ENCODE measurements around the gene ABCA7.

The ABCA7 gene, protein sequence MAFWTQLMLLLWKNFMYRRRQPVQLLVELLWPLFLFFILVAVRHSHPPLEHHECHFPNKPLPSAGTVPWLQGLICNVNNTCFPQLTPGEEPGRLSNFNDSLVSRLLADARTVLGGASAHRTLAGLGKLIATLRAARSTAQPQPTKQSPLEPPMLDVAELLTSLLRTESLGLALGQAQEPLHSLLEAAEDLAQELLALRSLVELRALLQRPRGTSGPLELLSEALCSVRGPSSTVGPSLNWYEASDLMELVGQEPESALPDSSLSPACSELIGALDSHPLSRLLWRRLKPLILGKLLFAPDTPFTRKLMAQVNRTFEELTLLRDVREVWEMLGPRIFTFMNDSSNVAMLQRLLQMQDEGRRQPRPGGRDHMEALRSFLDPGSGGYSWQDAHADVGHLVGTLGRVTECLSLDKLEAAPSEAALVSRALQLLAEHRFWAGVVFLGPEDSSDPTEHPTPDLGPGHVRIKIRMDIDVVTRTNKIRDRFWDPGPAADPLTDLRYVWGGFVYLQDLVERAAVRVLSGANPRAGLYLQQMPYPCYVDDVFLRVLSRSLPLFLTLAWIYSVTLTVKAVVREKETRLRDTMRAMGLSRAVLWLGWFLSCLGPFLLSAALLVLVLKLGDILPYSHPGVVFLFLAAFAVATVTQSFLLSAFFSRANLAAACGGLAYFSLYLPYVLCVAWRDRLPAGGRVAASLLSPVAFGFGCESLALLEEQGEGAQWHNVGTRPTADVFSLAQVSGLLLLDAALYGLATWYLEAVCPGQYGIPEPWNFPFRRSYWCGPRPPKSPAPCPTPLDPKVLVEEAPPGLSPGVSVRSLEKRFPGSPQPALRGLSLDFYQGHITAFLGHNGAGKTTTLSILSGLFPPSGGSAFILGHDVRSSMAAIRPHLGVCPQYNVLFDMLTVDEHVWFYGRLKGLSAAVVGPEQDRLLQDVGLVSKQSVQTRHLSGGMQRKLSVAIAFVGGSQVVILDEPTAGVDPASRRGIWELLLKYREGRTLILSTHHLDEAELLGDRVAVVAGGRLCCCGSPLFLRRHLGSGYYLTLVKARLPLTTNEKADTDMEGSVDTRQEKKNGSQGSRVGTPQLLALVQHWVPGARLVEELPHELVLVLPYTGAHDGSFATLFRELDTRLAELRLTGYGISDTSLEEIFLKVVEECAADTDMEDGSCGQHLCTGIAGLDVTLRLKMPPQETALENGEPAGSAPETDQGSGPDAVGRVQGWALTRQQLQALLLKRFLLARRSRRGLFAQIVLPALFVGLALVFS (N-terminal part only)

DNA sequence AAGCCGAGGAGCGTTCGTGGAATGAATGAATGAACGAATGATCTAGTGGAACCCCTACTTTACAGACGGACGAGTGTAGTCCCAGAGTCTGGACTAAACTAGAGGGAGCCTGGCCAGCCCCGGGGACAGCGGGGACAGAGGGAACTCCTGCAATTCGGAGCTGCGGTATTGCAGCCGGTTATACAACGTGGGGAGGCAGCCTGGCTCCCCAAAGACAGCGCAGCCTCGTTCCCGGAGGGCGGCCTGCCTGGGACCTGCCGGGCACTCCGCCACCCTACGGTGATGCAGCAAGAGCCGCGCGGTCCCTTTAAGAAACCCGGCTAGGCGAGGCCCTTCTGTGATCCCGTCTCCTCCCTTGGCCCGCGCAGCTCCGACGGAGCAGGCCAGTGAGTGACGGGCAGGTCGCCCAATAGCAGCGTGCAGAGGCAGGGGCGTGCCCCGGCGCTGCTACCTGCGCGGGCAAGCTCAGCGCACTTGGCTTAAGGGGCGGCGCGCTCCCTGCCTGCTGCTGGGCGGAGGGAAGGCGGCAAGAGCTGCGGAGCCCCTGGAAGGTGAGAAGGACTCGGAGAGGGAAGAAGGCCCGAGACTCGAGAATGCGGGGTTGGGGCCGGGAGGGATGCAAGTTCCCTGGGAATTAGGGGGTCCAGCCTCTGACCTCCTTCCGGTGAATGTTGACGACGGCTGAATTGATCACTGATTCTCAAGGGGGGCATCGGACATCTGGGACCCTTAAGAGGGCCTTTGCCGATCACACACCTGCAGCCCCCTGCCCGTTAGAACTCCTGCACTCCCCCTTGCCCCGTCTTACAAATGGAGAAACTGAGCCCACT is at the start of gene ABCA7:
Gene ABCA7 (plus strand): TSS at position 462 of the 830 bp plus-strand sequence. CDS start 1,255 bp downstream, outside the sequence.
- peak; percentile 97 for DNase-seq (ENCODE audit: low read depth)

DNA sequence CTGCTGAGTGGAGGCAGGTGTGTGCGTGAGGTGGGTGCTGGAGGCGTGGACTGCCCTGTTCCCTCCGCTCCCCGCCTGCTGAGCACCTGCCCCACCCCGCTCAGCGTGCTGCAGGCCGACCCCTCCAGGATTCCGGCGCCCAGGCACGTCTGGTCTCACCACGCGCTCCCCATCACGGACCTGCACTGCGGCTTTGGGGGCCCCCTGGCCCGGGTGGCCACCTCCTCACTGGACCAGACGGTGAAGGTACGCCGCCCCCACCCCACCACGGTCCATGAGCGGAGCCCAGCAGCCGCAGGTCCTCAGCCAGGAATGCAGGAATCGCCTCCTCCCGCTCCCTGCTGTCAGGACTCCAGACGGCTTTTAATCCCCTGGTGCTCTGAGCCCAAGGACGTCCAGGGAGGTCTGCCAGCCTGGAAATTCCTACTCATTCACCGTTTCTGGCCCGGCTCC is 49.8 kb upstream of the ABCA7 start:
- no peak for DNase-seq (ENCODE audit: low read depth)

DNA sequence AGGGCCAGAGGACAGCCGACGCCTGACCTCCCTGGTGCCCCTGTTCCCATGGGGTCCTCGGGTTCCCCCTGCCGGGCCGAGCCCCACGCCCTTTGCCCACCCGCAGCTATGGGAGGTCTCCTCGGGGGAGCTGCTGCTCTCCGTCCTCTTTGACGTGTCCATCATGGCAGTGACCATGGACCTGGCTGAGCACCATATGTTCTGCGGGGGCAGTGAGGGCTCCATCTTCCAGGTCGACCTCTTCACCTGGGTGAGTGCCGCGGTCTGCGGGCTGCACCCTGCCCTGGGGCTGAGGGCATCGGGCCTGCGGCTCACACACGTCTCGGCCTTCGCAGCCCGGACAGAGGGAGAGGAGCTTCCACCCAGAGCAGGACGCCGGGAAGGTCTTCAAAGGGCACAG is 49.2 kb upstream of the ABCA7 start:
- DNase-seq (ENCODE audit: low read depth): no peak

DNA sequence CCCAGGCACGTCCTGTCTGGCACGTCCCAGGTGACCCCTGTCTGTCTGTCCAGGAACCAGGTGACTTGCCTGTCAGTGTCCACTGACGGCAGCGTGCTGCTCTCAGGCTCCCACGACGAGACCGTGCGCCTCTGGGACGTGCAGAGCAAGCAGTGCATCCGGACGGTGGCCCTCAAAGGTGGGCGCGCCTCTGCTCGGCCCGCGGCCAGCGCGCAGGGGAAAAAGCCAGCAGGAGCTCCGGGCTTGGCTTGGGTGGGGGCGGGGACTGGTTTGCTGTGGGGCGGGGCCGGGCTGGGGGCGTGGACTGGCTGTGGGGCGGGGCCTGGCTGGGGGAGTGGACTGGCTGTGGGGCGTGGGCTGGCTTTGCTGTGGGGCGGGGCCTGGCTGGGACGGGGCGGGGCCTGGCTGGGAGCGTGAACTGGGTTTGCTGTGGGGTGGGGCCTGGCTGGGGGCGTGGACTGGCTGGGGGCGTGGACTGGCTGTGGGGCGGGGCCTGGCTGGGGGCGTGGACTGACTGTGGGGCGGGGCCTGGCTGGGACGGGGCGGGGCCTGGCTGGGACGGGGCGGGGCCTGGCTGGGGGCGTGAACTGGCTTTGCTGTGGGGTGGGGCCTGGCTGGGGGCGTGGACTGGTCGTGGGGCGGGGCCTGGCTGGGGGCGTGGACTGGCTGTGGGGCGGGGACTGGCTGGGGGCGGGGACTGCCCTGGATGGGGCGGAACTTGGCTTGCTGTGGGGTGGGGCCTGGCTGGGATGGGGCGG is 48.6 kb upstream of the ABCA7 start:
- DNase-seq (ENCODE audit: low read depth): peak; percentile 23

DNA sequence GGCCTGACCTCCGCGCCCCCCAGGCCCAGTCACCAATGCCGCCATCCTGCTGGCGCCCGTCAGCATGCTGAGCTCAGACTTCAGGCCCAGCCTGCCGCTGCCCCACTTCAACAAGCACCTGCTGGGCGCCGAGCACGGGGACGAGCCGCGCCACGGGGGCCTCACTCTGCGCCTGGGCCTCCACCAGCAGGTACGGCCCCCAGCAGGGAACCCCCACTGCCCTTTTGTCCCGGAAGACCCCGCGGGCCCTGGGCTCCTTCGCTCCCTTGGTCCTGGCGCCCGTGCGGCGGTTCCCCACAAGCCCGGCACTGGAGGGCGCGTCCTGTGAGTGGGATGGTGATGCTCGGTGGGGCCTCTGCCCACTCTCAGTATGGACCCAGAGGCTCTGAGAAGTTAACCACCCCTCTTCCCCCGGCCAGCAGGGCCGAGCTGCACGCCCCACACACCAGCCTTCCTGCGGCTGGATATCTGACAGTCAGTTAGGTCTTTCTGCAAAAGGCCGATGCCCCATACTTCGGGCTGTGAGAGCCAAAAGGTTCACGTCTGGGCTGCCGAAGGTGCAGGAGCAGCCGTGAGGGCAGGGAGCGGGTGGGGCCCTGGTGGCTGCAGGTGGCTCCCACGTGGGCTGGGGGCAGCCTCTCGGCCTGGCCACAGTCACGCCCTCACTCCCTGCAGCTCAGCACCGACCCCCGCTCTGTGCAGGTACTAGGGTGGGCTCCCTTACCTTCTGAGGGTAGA is 47.8 kb upstream of the ABCA7 start:
- DNase-seq (ENCODE audit: low read depth): no peak

DNA sequence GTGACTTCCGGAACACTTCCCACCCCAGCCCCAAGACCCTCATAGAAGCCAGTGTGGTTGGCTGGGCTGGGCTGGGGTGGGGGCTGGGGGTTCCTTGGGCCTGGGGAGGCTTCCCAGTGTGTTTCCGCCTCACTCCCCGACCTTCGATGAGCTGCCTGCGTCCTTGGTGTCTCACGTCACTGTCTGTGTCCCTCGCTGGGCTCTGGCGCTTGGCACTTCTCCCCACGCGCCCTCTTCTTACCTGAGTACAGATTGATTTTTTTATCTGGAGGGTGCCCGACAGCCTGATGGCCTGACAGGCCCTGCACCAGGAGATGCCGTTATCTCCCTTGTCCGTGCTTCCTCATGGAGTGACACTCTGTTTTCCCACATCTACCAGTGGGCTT is 47.2 kb upstream of the ABCA7 start:
- DNase-seq (ENCODE audit: low read depth): no peak

DNA sequence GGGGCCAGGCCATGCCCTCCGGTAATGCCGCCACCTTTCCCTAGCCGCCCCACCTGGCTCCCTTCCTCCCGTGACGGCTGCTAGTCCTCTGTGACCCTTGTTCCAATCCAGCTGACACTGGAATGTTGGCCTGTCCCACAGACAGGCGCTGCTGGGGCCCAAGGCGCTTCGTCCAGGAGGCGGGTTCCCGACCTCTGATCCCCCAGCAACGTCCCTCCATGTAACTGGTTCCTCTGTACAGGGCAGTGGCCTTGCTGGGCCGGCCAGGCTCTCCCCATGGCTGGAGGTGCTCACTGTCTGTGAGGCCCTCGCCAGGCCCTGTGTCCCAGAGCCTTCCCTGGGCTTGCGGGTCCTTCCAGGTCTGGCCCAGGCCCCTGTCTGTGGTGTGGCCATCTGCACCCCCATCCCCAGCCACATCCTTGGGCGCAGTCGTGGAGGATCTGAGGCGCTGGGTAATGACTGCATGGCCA is 46.5 kb upstream of the ABCA7 start:
- DNase-seq (ENCODE audit: low read depth): no peak

DNA sequence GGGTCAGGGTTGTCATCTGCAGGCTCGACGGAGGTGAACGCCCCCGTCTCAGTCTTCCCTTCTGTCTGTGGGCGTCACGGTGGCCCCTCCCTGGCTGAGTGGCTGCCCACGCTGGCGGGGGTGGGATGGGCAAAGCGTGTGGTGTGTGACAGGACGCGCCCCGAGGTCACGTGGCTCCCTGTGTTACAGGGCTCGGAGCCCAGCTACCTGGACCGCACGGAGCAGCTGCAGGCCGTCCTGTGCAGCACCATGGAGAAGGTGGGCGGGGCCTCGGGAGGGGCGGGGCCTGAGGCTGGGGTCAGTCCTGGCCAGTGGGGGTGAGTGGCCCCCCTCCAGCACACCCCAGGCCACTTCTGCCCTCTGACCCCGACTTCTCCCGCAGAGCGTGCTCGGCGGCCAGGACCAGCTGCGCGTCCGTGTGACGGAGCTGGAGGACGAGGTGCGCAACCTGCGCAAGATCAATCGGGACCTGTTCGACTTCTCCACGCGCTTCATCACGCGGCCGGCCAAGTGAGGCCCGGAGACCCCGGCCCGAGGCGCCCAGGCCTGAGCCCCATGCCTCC is 46.0 kb upstream of the ABCA7 start:
- DNase-seq (ENCODE audit: low read depth): no peak

DNA sequence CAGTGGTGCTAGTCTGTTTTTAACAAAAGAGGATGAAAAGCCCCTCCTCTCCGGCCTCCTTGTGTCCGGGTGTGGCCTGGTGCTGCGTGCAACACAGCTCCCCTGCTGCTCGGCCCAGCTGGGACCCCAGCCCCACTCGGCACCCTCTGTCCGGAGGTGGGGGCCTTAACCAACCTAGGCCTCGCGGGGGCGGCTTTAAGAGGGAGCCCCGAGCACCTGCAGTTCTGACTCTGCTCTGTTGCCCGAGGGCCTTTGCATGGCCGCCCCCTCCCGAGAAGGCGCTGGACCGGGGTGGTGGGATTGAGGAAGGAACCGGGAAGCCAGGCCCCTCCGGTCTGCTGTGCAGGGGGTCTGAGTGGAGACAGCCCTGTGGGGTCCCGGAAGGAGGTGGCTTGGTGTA is 45.4 kb upstream of the ABCA7 start:
- no peak for DNase-seq (ENCODE audit: low read depth)

DNA sequence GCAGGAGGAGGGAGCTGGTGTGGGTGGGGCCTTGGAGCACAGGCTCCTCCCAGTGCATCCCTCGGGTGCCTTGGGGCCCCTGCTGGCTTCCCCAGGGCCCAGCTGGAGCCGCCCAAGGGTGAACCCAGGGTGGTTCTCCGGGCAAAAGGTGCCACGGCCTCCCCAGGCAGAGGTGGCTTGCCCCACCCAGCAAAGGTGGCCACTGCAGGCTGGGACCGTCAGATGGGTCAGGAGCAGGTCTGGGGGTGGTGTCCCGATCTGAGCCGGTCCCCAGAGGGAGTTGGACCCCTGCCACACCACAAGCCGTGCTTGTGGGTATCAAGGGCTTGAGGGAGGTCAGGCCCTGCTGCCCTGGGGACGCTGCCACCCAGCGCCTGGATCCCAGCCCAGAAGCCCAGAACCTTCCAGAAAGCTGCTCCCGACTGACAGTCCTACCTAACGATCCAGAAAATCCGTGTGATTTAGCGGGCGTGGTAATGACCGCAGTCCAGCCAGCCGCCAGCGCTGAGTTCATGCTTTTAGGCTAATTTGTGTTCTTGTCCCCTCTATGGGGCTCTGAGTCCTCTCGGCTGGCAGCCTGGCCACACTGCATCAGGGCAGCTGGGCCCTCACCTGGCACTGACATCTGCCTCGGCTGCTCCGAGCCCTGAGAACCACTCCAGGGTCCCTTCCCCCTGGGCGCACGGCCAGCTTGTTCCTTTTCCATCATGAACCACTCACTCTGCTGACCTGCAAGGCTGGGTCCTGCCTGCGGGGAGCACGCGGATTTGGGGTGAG is 44.7 kb upstream of the ABCA7 start:
- DNase-seq (ENCODE audit: low read depth): no peak

DNA sequence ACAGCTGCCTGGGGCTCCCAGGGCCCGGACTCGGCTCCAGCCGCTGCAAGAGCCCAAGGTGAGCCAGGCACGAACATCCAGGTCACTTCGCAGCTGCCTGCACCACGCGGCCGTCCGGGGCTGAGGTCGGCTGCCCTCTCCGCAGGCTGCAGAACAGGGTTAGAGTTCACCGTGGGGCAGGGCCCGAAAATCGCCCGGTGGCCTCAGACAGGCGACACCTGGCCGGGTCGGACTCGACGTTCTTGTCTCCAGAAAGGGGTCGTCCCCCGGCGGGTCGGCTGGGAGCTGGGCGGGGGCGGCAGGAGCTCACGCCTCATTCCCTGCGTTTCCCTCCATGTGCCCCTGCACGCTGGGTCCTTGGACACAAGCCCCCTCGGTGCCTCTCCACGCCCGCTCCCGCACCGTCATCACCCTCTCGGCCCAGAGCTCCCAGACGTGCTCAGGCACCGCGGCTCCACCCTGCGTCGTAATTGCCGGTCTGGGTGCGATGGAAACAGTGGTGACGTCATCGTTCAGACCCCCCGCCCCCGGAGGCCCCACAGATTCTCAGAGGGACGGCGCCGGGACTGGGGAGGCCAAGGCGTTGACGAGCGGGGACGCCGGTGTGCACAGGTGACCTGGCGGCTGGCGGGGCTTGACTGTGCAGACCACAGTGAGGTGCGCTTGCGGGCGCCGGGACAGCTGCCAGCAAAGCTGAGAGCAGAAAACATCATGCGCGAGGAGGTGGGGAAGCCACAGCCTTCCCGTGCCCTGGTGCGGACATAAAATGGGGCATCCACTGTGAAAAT is 43.7 kb upstream of the ABCA7 start:
- DNase-seq (ENCODE audit: low read depth): peak; percentile 41

DNA sequence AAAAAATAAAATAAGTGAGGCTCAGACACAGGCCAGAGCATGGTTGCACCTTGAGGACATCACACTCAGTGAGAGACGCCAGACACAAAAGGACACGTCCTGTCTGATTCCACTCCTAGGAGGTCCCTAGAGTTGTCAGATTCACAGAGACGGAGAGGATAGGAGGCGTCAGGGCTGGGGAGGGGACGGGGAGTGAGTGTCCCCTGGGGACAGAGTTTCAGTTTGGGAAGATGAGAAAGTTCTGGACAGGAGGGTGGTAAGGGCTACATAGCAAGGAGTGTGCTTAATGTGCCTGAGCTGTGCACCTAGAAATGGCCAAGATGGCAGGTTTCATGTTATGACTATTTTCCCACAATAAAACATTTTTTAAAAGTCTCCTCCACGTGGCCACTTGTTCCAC is 41.8 kb upstream of the ABCA7 start:
- DNase-seq (ENCODE audit: low read depth): no peak

DNA sequence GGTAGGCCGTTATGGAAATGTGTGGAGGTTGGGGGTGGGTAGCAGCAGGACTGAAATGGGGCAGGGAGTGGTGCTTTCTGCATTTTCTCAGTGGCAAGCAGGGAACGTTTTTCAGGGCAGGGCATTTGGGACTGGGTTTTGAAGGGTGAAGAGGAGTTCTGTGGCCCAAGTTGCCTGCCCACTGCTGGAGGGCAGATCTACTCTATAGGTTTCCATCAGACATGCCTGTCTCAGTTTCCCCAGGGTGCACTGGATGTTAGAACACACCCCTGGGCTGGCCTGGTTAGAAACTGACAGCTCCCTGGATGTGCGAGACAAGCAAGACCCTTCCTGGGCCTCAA is 40.6 kb upstream of the ABCA7 start:
- no peak for DNase-seq (ENCODE audit: low read depth)

DNA sequence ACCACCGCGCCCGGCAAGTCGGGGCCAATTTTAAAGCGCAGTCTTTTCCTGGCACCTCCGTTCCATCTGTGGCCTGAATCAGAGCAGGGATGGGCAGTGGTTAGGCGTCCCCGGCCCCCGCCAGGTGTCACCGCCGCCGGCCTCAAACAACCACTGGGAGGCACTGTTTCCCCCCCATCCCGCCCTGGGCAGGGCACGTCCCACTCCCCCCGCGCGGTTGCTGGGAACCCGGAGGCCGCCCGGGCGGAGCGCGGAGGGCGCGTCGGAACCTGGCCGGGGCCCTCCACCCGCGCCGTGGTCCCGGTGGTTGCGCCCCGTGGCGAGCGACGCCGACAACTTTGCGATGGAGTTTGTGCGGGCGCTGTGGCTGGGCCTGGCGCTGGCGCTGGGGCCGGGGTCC is 39.8 kb upstream of the ABCA7 start, which contains the start of gene GRIN3B:
Gene GRIN3B (plus strand): TSS at position 325 of the 400 bp plus-strand sequence. CDS start 19 bp downstream, at position 344.
- peak; percentile 31 for DNase-seq (ENCODE audit: low read depth)

DNA sequence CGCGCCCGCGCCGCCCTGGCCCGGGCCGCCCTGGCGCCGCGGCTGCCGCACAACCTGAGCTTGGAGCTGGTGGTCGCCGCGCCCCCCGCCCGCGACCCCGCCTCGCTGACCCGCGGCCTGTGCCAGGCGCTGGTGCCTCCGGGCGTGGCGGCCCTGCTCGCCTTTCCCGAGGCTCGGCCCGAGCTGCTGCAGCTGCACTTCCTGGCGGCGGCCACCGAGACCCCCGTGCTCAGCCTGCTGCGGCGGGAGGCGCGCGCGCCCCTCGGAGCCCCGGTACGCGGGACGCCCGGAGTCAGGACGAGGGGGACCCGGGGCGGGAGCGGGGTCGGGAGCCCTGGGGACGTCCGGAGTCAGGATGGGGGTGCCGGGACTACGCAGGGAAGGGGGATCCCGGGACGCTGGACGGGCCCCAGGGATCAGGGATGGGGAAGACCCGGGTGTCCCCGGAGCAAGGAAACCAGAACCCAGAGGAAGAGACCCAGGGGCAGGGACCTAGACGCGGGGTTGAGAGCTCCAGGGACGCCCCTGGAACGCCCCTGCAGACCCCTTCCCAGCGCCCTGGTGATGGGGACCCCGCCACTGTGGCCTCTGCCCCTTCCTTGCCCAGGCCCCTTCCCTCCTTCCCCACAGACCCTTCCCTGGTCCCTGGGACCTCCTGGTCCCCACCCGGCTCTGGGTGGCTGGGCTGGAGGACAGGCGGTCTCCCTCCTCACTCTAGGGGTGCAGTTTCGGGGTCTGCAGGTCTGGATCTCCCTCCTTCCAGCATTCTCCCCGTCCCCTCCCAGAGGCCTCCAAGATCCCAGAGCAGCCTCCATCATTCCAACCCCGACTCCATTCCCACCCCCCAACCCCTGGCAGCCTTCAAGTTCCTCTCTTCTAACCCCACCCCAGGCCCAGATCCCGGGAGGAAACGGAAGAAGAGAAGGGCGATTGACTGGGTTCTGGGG is 39.0 kb upstream of the ABCA7 start:
- DNase-seq (ENCODE audit: low read depth): no peak

DNA sequence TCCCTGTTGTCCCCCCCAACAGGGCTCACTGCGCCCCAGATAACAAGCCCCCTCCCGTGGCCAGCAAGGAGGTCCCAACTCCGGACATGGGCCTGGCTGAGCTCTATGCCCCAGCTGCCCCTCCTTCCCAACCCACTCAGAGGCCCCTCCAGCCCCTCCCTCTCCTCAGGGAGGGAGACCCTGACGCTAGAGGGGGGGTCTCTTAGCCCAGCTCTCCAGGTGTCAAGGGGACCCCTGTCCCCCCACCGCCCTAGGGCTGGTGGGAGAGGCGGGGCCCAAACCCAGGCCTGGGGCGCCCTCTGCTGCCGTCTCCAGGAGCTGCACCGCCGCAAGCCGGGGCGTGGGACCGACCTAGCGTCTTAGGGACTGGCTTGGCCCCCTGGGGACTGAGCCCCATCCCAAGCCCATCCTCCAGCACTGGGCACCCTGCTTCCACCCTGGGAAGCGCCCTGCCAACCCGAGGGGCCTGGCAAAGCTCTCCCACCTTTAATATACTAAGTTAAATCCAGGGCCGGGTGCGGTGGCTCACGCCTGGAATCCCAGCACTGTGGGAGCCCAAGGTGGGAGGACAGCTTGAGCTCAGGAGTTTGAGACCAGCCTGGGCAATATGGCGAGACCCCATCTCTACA is 38.3 kb upstream of the ABCA7 start:
- DNase-seq (ENCODE audit: low read depth): peak; percentile 63

Data from stimulated activated CD8-positive, alpha-beta memory T cell treated with anti-CD3 and anti-CD28 coated beads, Interleukin-12 subunit alpha, Interleukin-12 subunit beta, amount 100 ng/mL, for 1 hour (primary cell).